ENCODE results near the gene GLOD5. TPM values are rescaled to one million over a fixed set of nuclear protein-coding genes. Genes with fewer than 3 reads are reported as not detected.

The GLOD5 gene
- total RNA-seq, 1 donor from 2014 or later, result not detected

- Mint-ChIP-seq H3K9me3 (peaks cover 6% of the 10 kb centered on the region), H3K4me3 (no peak overlapping the region), H3K27ac (ENCODE audit: unreplicated experiment) (no peak overlapping the region), H3K27me3 (ENCODE audit: low read depth) (no peaks in the 10 kb centered on the region), H3K36me3 (ENCODE audit: low read depth) (no peaks in the 10 kb centered on the region), H3K4me1 (peaks cover 14% of the 10 kb centered on the region)
- DNase-seq (ENCODE audit: low read depth, low spot score), result no peak
- no peak for TF ChIP-seq CTCF (conservative IDR thresholded peaks at IDR 0.05)
Measured at GRCh38 chrX:48741834-48742233, 19.7 kb upstream of the GLOD5 start.

GRCh38 chrX:48745222-48745621, 16.3 kb upstream of the GLOD5 start:
- TF ChIP-seq CTCF (conservative IDR thresholded peaks at IDR 0.05), result no peak
- Mint-ChIP-seq H3K4me1 (no peaks in the 10 kb centered on the region), H3K4me3 (no peak overlapping the region), H3K9me3 (peaks cover 3% of the 10 kb centered on the region), H3K36me3 (ENCODE audit: low read depth) (no peaks in the 10 kb centered on the region), H3K27me3 (ENCODE audit: low read depth) (no peaks in the 10 kb centered on the region), H3K27ac (ENCODE audit: unreplicated experiment) (no peak overlapping the region)
- no peak for DNase-seq (ENCODE audit: low read depth, low spot score)

DNA sequence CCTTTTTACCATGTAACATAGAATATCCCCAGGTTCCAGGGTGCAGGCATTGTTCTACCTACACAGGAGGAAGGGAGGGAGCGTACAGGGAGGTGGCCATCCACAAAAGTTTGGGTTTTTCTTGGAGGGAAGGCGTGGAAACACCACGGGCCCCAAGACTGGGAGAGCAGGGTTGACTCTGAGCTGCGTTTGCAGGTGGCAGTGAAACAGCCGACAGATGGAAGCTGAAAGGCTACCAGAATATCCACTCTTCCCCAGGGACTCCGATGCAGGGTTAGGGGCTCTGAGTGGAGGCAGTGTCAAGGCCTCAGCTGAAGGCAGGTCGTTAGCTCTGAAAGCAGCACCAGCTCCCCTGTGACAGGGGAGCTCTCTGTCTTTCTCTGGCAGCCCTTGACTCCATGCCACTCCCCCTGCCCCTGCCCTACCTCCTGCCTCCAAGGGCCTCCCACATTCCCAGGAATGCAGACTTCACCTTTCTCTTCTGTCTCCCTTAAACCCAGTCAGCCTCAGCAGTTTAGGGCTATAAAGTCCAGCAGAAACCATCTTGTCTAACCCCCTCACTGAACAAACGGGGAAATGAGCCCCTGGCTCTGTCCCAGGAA, 14.0 kb upstream of the GLOD5 start:
- Mint-ChIP-seq H3K4me1 (no peaks in the 10 kb centered on the region), H3K9me3 (no peaks in the 10 kb centered on the region), H3K27ac (ENCODE audit: unreplicated experiment) (peak overlapping the region; percentile 67), H3K27me3 (ENCODE audit: low read depth) (no peaks in the 10 kb centered on the region), H3K36me3 (ENCODE audit: low read depth) (no peaks in the 10 kb centered on the region), H3K4me3 (no peak overlapping the region)
- DNase-seq (ENCODE audit: low read depth, low spot score), result no peak
- no peak for TF ChIP-seq CTCF (conservative IDR thresholded peaks at IDR 0.05)

DNA sequence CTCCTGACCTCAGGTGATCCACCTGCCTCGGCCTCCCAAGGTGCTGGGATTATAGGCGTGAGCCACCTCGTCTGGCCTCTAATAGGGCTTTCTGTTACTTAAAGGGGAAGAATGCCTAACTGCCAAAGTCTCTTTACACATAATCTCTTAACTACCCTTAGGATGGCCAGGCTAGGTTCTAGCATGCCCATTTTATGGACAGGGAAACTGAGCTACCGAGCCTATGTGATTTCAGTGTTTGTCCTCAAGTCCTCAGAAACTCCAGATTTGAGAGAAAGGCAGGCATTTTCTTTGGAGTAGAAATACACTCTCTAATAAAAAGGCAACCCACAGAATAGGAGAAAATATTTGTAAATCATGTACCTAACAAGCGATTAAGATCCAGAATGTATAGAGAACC, 12.4 kb upstream of the GLOD5 start:
- Mint-ChIP-seq H3K4me3 (no peak overlapping the region), H3K27ac (ENCODE audit: unreplicated experiment) (no peak overlapping the region), H3K4me1 (no peaks in the 10 kb centered on the region), H3K9me3 (no peaks in the 10 kb centered on the region), H3K27me3 (ENCODE audit: low read depth) (no peaks in the 10 kb centered on the region), H3K36me3 (ENCODE audit: low read depth) (no peaks in the 10 kb centered on the region)
- DNase-seq (ENCODE audit: low read depth, low spot score), result no peak
- no peak for TF ChIP-seq CTCF (conservative IDR thresholded peaks at IDR 0.05)

GRCh38 chrX:48751343-48751742, 10.2 kb upstream of the GLOD5 start:
- DNase-seq (ENCODE audit: low read depth, low spot score), result no peak
- H3K27me3 Mint-ChIP-seq (ENCODE audit: low read depth), result no peaks in the 10 kb centered on the region
- no peak overlapping the region for H3K27ac Mint-ChIP-seq (ENCODE audit: unreplicated experiment)
- H3K36me3 Mint-ChIP-seq (ENCODE audit: low read depth), result peaks cover 2% of the 10 kb centered on the region
- peaks cover 2% of the 10 kb centered on the region for H3K9me3 Mint-ChIP-seq
- H3K4me1 Mint-ChIP-seq, result no peaks in the 10 kb centered on the region
- TF ChIP-seq CTCF (conservative IDR thresholded peaks at IDR 0.05), result no peak
- no peak overlapping the region for H3K4me3 Mint-ChIP-seq

All from neural crest cell (in vitro differentiated cells).